HG02798 (cell line): ENCODE measurements around the gene UBL5.

Experiments
- ATAC-seq: cut with Tn5 transposase; IDR thresholded peaks from one replicate; pipeline ENCODE4 v1.9.1; 2021; ENCODE audit warnings: mild to moderate bottlenecking; ENCODE audit not compliant: unreplicated experiment, poor library complexity

The UBL5 gene

GRCh38 chr19:9848762-9849161 lies 21.0 kb downstream of the UBL5 start:
- ATAC-seq = no peak

- ATAC-seq = no peak
These were observed 22.1 kb downstream of the UBL5 start for GRCh38 chr19:9849791-9850190.

- no peak for ATAC-seq
These were observed 22.7 kb downstream of the UBL5 start for GRCh38 chr19:9850235-9850959.

GRCh38 chr19:9854282-9854846 lies 26.6 kb downstream of the UBL5 start:
- no peak for ATAC-seq

GRCh38 chr19:9856609-9857008 lies 28.9 kb downstream of the UBL5 start:
- no peak for ATAC-seq

GRCh38 chr19:9857076-9857721 lies 29.5 kb downstream of the UBL5 start:
- ATAC-seq = no peak

- ATAC-seq = no peak
These were observed 30.4 kb downstream of the UBL5 start for GRCh38 chr19:9857920-9858746.

GRCh38 chr19:9858766-9859165 lies 31.0 kb downstream of the UBL5 start:
- ATAC-seq = no peak

GRCh38 chr19:9860407-9860806 lies 32.7 kb downstream of the UBL5 start:
- no peak for ATAC-seq

- no peak for ATAC-seq
These were observed 33.8 kb downstream of the UBL5 start for GRCh38 chr19:9861503-9861902.

- ATAC-seq = no peak
These were observed 35.2 kb downstream of the UBL5 start for GRCh38 chr19:9862938-9863337.

GRCh38 chr19:9863759-9864158 lies 36.0 kb downstream of the UBL5 start:
- ATAC-seq = no peak

GRCh38 chr19:9865732-9866501 lies 38.2 kb downstream of the UBL5 start:
- ATAC-seq = no peak

- no peak for ATAC-seq
These were observed 41.4 kb downstream of the UBL5 start for GRCh38 chr19:9868983-9869617.

- no peak for ATAC-seq
These were observed 44.1 kb downstream of the UBL5 start for GRCh38 chr19:9871626-9872338.

GRCh38 chr19:9872618-9873242 lies 45.0 kb downstream of the UBL5 start:
- ATAC-seq = no peak

- ATAC-seq = no peak
These were observed 47.4 kb downstream of the UBL5 start for GRCh38 chr19:9875031-9875627.

- ATAC-seq = no peak
These were observed 48.1 kb downstream of the UBL5 start for GRCh38 chr19:9875796-9876195.
